Measurements from ENCODE around the gene MRPL32.

- TF ChIP-seq USF1 (IDR thresholded peaks at IDR 0.05), result no peak
- TF ChIP-seq RAD21 (IDR thresholded peaks at IDR 0.05; ENCODE audit: low read depth), result no peak
- no peak for TF ChIP-seq CREB1 (IDR thresholded peaks at IDR 0.05; ENCODE audit: low read depth)
- TF ChIP-seq TCF12 (IDR thresholded peaks at IDR 0.05; ENCODE audit: low read depth), result no peak
- TF ChIP-seq REST (IDR thresholded peaks at IDR 0.05; ENCODE audit: low read depth), result no peak
- no peak for TF ChIP-seq TAF1 (IDR thresholded peaks at IDR 0.05; ENCODE audit: low read depth)
- no peak for TF ChIP-seq CEBPB (IDR thresholded peaks at IDR 0.05)
- no peak for TF ChIP-seq MAX (IDR thresholded peaks at IDR 0.05)
- no peak for TF ChIP-seq EP300 (IDR thresholded peaks at IDR 0.05; ENCODE audit: borderline replicate concordance)
- TF ChIP-seq YY1 (IDR thresholded peaks at IDR 0.05; ENCODE audit: low read depth), result no peak
- no peak for TF ChIP-seq NFIC (IDR thresholded peaks at IDR 0.05)
These were observed 54.0 kb downstream of the MRPL32 start for GRCh38 chr7:42986213-42986612.
